Stimulated activated CD8-positive, alpha-beta memory T cell treated with anti-CD3 and anti-CD28 coated beads, Interleukin-2, amount 100 ng/mL, for 48 hours (primary cell): Measurements from ENCODE around the gene PIBF1.

Experiments
- DNase-seq, 2 donors: peaks; one replicate each; pipeline ENCODE4 v3.0.0-alpha.2; 2020; ENCODE audit warnings: low read depth in 2 of 2

The PIBF1 gene

GRCh38 chr13:73060251-73061160 is 278.6 kb downstream of the PIBF1 start:
- no peak for DNase-seq

GRCh38 chr13:73061473-73061872 is 279.5 kb downstream of the PIBF1 start:
- DNase-seq = no peak

DNA sequence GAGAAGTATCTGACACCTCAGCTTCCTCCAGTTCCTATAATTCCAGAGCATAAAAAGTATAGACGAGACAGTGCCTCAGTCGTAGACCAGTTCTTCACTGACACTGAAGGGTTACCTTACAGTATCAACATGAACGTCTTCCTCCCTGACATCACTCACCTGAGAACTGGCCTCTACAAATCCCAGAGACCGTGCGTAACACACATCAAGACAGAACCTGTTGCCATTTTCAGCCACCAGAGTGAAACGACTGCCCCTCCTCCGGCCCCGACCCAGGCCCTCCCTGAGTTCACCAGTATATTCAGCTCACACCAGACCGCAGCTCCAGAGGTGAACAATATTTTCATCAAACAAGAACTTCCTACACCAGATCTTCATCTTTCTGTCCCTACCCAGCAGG is 279.9 kb downstream of the PIBF1 start:
- DNase-seq = no peak

DNA sequence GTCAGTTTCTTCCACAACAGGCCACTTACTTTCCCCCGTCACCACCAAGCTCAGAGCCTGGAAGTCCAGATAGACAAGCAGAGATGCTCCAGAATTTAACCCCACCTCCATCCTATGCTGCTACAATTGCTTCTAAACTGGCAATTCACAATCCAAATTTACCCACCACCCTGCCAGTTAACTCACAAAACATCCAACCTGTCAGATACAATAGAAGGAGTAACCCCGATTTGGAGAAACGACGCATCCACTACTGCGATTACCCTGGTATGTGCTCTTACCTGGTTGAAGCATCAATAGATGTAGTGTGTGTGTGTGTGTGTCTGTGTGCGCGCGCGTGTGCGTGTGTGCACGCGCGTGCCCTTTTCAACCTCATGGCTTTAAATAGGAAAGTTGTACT is 280.5 kb downstream of the PIBF1 start:
- no peak for DNase-seq

DNA sequence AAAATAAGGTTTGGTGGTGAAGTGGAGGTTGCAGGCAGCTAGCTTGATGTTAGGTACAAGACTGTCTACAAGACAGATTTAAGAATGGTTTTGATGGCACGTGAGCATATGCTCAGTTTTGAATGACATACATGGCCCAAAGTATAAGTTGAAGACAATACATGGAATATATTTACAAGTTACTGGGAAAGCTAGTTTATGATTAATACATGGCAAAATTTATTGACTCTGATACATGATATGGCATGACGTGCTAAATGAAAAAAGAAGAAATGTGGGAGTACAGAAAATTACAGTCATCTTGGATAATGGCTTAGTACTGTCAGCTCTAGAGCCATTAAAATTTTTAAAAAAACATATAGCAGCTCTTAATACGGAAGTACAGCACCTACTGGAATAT is 281.2 kb downstream of the PIBF1 start:
- no peak for DNase-seq

GRCh38 chr13:73065036-73065435 is 283.1 kb downstream of the PIBF1 start:
- DNase-seq = no peak

DNA sequence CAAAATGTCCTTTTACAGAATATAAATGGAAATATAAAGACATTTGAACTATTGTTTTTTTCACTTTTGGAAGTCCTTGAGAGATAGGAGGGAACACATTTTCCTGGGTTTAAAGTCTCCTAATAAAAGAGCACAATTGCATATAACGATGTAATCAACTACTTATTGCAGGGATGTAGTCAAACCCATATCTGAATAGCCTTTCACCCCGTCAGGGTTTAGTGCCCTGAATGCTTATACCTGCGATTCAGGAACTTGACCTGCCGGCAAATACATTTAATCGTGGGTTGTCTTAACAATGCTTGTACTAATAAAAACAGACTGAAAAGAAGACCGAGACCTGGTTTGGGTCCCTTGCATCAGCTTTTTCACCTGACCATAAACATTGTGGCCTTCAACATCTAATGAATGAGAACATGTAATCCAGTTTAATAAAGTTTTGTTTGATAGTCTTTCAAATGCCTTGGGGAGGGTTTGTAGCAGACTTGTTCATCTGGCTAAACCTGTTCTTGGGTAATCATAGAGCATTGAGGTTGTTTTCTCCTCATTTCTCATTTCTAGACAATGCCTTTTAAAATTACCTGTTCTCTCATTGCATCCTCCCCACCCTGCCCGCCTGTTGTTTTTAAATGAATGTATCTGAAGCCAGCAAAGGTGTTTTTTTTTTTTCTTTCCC is 283.9 kb downstream of the PIBF1 start:
- DNase-seq = no peak
